Measurements from ENCODE around the gene TRH. TPM values are rescaled to one million over a fixed set of nuclear protein-coding genes. Genes with fewer than 3 reads are reported as not detected.
A peak's percentile ranks its signal among the peaks of the same experiment; 100 is the strongest.

The TRH gene, protein sequence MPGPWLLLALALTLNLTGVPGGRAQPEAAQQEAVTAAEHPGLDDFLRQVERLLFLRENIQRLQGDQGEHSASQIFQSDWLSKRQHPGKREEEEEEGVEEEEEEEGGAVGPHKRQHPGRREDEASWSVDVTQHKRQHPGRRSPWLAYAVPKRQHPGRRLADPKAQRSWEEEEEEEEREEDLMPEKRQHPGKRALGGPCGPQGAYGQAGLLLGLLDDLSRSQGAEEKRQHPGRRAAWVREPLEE
- polyA plus RNA-seq (2013) = 0.08 and 0.12 TPM in 2 replicates

DNA sequence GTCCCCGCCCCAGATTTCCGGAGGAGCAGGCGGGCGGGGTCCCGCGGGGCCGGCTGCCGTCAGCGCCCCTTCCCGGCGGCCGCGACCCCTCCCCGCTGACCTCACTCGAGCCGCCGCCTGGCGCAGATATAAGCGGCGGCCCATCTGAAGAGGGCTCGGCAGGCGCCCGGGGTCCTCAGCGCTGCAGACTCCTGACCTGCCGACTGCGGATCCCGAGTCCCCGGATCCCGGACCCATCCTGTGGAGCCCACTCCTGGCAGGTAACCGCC is at the start of gene TRH:
TRH (plus strand) TSS at position 157 of the 269 bp plus-strand sequence. CDS start 1,097 bp downstream, outside the sequence.
- Histone ChIP-seq H3K4me2 (ENCODE audit: low read length) (peak within 1 kb of the TSS; percentile 59), H3K4me3 (ENCODE audit: low read depth, low read length) (peak within 1 kb of the TSS; percentile 9), H2BK5ac (ENCODE audit: low read depth, low read length, poor library complexity) (no peak within 1 kb of the TSS)

DNA sequence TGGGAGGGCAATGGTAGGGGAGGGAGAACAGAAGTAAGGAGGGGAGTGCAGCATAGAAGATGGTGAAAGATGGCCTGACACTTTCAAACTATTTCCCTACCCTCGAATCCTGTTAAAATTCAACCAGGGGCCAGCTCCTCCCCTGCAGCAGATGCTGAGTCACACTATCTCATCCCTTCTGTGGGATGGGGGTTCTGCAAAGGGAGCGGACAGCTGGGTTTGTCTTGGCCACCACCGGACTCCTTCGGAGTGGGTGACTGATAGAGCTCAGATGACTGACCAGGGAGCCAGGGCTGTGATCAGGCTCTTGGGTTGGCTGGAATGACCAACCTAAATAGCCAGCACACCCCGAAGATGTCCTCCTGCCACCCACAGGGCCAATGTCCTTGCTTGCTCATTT is 47.4 kb upstream of the TRH start:
- Histone ChIP-seq H3K14ac (ENCODE audit: low read length) (no peak overlapping the region), H4K91ac (ENCODE audit: low read depth, low read length) (no peak overlapping the region)
- no CpG with 5 or more reads among the region's 5 CpGs for WGBS (ENCODE audit: extremely low coverage, insufficient coverage, insufficient read length)

More for the DNA sequence above, at the start of gene TRH:
- Histone ChIP-seq H3K36me3 (ENCODE audit: control insufficient read depth in 1 of 2, insufficient read depth in 2 of 2, low read length in 2 of 2) (no peaks in the 10 kb centered on the region), H2AK5ac (ENCODE audit: low read length) (no peak within 1 kb of the TSS), H3K23ac (ENCODE audit: low read length) (no peak within 1 kb of the TSS), H3K9ac (ENCODE audit: low read length) (no peak within 1 kb of the TSS), H3K27me3 (ENCODE audit: insufficient read depth, low read length) (peaks cover 57% of the 10 kb centered on the region), H4K12ac (ENCODE audit: low read depth, low read length) (no peak within 1 kb of the TSS), H3K4ac (ENCODE audit: low read depth, low read length) (no peak within 1 kb of the TSS), H3K79me2 (ENCODE audit: control insufficient read depth, insufficient read depth, low read length, poor library complexity) (no peaks in the 10 kb centered on the region), H3K18ac (ENCODE audit: low read length) (no peak within 1 kb of the TSS), H2BK120ac (ENCODE audit: insufficient read depth, low read length, poor library complexity) (no peak within 1 kb of the TSS), H3K79me1 (ENCODE audit: low read length) (no peaks in the 10 kb centered on the region), H3K9me3 (ENCODE audit: insufficient read depth, low read depth, low read length) (peaks cover 9% of the 10 kb centered on the region), H4K91ac (ENCODE audit: low read depth, low read length) (no peak within 1 kb of the TSS), H2BK12ac (ENCODE audit: low read length) (no peak within 1 kb of the TSS), H3K14ac (ENCODE audit: low read length) (no peak within 1 kb of the TSS), H2AFZ (ENCODE audit: insufficient read depth, low read length, poor library complexity) (no peak within 1 kb of the TSS), H4K8ac (ENCODE audit: low read depth, low read length) (no peak within 1 kb of the TSS), H3K27ac (ENCODE audit: low read depth, low read length) (no peak within 1 kb of the TSS), H3K4me1 (ENCODE audit: control insufficient read depth in 1 of 2, insufficient read depth in 2 of 2, low read length in 2 of 2) (peaks cover 4 to 5% of the 10 kb centered on the region in 2 experiments)
- WGBS (ENCODE audit: extremely low coverage, insufficient coverage, insufficient read length) = no CpG with 5 or more reads among the region's 30 CpGs
- no peak for DNase-seq

DNA sequence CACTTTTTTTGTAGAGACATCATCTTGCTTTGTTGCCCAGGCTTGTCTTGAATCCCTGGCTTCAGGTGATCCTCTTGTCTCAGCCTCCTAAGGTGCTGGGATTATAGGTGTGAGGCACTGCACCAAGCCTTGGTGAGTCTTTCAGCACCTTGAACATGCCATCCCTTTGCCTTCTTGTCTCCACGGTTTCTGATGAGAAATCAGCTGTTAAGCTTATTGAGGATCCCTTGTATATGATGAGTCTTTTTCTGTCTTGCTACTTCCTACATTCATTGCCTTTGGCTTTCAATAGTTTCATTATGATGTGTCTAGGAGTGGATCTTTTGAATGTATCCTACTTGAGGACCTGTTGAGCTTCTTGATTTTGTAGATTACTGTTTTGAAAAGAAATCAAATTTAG is 45.1 kb upstream of the TRH start:
- Histone ChIP-seq H3K23ac (ENCODE audit: low read length) (no peak overlapping the region), H3K79me1 (ENCODE audit: low read length) (peaks cover 1% of the 10 kb centered on the region)

More for the DNA sequence above, 47.4 kb upstream of the TRH start:
- no peaks in the 10 kb centered on the region for H3K79me2 ChIP-seq (ENCODE audit: control insufficient read depth, insufficient read depth, low read length, poor library complexity)
- no peak overlapping the region for H3K4ac ChIP-seq (ENCODE audit: low read depth, low read length)
- H2AK5ac ChIP-seq (ENCODE audit: low read length) = no peak overlapping the region
- no peak overlapping the region for H3K4me2 ChIP-seq (ENCODE audit: low read length)
- H3K9me3 ChIP-seq (ENCODE audit: insufficient read depth, low read depth, low read length) = peaks cover 5% of the 10 kb centered on the region
- no peak overlapping the region for H4K8ac ChIP-seq (ENCODE audit: low read depth, low read length)
- H2AFZ ChIP-seq (ENCODE audit: insufficient read depth, low read length, poor library complexity) = no peak overlapping the region
- H3K79me1 ChIP-seq (ENCODE audit: low read length) = no peaks in the 10 kb centered on the region
- H3K27me3 ChIP-seq (ENCODE audit: insufficient read depth, low read length) = no peaks in the 10 kb centered on the region
- no peak overlapping the region for H2BK5ac ChIP-seq (ENCODE audit: low read depth, low read length, poor library complexity)
- H3K9ac ChIP-seq (ENCODE audit: low read length) = no peak overlapping the region
- H2BK12ac ChIP-seq (ENCODE audit: low read length) = no peak overlapping the region
- no peak overlapping the region for H3K23ac ChIP-seq (ENCODE audit: low read length)
- no peak overlapping the region for H3K18ac ChIP-seq (ENCODE audit: low read length)
- no peak overlapping the region for H2BK120ac ChIP-seq (ENCODE audit: insufficient read depth, low read length, poor library complexity)
- DNase-seq = no peak
- H3K36me3 ChIP-seq (ENCODE audit: control insufficient read depth in 1 of 2, insufficient read depth in 2 of 2, low read length in 2 of 2) = no peaks in the 10 kb centered on the region
- H3K4me3 ChIP-seq (ENCODE audit: low read depth, low read length) = no peak overlapping the region
- no peak overlapping the region for H3K27ac ChIP-seq (ENCODE audit: low read depth, low read length)
- H3K4me1 ChIP-seq (ENCODE audit: control insufficient read depth in 1 of 2, insufficient read depth in 2 of 2, low read length in 2 of 2) = no peaks in the 10 kb centered on the region
- no peak overlapping the region for H4K12ac ChIP-seq (ENCODE audit: low read depth, low read length)

DNA sequence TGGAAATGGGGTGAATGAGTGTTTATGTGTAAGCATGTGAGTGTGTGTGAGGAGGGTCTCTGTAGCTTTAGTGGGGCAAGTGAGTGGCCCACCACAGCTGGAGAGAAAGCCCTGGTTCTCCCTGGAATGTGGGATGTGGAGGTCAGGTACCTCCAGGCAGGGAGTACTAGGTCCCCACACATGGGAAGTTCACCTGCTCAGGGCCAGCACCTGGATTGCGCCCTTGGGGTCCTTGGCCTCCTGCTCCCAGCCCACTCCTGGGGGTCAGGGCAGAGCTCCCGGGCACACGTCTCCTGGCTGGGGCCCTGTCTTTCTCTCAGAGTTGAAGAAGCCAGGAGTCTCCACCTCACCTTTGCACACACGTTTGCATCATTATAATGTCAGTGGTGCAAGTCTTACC is 41.0 kb upstream of the TRH start:
- H2AFZ ChIP-seq (ENCODE audit: insufficient read depth, low read length, poor library complexity) = no peak overlapping the region
- peak overlapping the region; percentile 76 for H3K23ac ChIP-seq (ENCODE audit: low read length)
- WGBS (ENCODE audit: extremely low coverage, insufficient coverage, insufficient read length) = no CpG with 5 or more reads among the region's 4 CpGs
- H3K4me3 ChIP-seq (ENCODE audit: low read depth, low read length) = no peak overlapping the region
- H3K18ac ChIP-seq (ENCODE audit: low read length) = no peak overlapping the region
- no peaks in the 10 kb centered on the region for H3K27me3 ChIP-seq (ENCODE audit: insufficient read depth, low read length)
- H3K4ac ChIP-seq (ENCODE audit: low read depth, low read length) = no peak overlapping the region
- H3K4me2 ChIP-seq (ENCODE audit: low read length) = no peak overlapping the region
- H3K9me3 ChIP-seq (ENCODE audit: insufficient read depth, low read depth, low read length) = peaks cover 2% of the 10 kb centered on the region
- no peak overlapping the region for H4K8ac ChIP-seq (ENCODE audit: low read depth, low read length)
- no peak overlapping the region for H2BK12ac ChIP-seq (ENCODE audit: low read length)
- H2AK5ac ChIP-seq (ENCODE audit: low read length) = no peak overlapping the region
- DNase-seq = no peak
- no peak overlapping the region for H2BK120ac ChIP-seq (ENCODE audit: insufficient read depth, low read length, poor library complexity)
- H3K79me2 ChIP-seq (ENCODE audit: control insufficient read depth, insufficient read depth, low read length, poor library complexity) = no peaks in the 10 kb centered on the region
- H3K79me1 ChIP-seq (ENCODE audit: low read length) = peaks cover 1% of the 10 kb centered on the region
- H3K4me1 ChIP-seq (ENCODE audit: control insufficient read depth in 1 of 2, insufficient read depth in 2 of 2, low read length in 2 of 2) = no peaks in the 10 kb centered on the region
- H3K36me3 ChIP-seq (ENCODE audit: control insufficient read depth in 1 of 2, insufficient read depth in 2 of 2, low read length in 2 of 2) = no peaks in the 10 kb centered on the region
- no peak overlapping the region for H3K9ac ChIP-seq (ENCODE audit: low read length)
- H4K12ac ChIP-seq (ENCODE audit: low read depth, low read length) = no peak overlapping the region
- no peak overlapping the region for H2BK5ac ChIP-seq (ENCODE audit: low read depth, low read length, poor library complexity)
- no peak overlapping the region for H4K91ac ChIP-seq (ENCODE audit: low read depth, low read length)
- H3K27ac ChIP-seq (ENCODE audit: low read depth, low read length) = no peak overlapping the region
- H3K14ac ChIP-seq (ENCODE audit: low read length) = no peak overlapping the region

More for the DNA sequence above, 45.1 kb upstream of the TRH start:
- Histone ChIP-seq H3K27ac (ENCODE audit: low read depth, low read length) (no peak overlapping the region), H3K27me3 (ENCODE audit: insufficient read depth, low read length) (no peaks in the 10 kb centered on the region), H3K4me3 (ENCODE audit: low read depth, low read length) (no peak overlapping the region), H2AFZ (ENCODE audit: insufficient read depth, low read length, poor library complexity) (no peak overlapping the region), H2BK120ac (ENCODE audit: insufficient read depth, low read length, poor library complexity) (no peak overlapping the region), H2BK5ac (ENCODE audit: low read depth, low read length, poor library complexity) (no peak overlapping the region), H3K36me3 (ENCODE audit: control insufficient read depth in 1 of 2, insufficient read depth in 2 of 2, low read length in 2 of 2) (no peaks in the 10 kb centered on the region), H3K9me3 (ENCODE audit: insufficient read depth, low read depth, low read length) (peaks cover 5% of the 10 kb centered on the region), H2AK5ac (ENCODE audit: low read length) (no peak overlapping the region), H3K79me2 (ENCODE audit: control insufficient read depth, insufficient read depth, low read length, poor library complexity) (no peaks in the 10 kb centered on the region), H3K4me1 (ENCODE audit: control insufficient read depth in 1 of 2, insufficient read depth in 2 of 2, low read length in 2 of 2) (no peaks in the 10 kb centered on the region), H4K8ac (ENCODE audit: low read depth, low read length) (no peak overlapping the region), H3K9ac (ENCODE audit: low read length) (no peak overlapping the region), H3K18ac (ENCODE audit: low read length) (no peak overlapping the region), H4K91ac (ENCODE audit: low read depth, low read length) (no peak overlapping the region), H3K14ac (ENCODE audit: low read length) (no peak overlapping the region), H4K12ac (ENCODE audit: low read depth, low read length) (no peak overlapping the region), H3K4me2 (ENCODE audit: low read length) (no peak overlapping the region), H3K4ac (ENCODE audit: low read depth, low read length) (no peak overlapping the region), H2BK12ac (ENCODE audit: low read length) (no peak overlapping the region)
- no CpG with 5 or more reads among the region's 1 CpG for WGBS (ENCODE audit: extremely low coverage, insufficient coverage, insufficient read length)
- DNase-seq = no peak

Data from trophoblast cell (in vitro differentiated cells and primary cell).